H9 (cell line): Measurements from ENCODE around the gene CCDC92. TPM values are rescaled to one million over a fixed set of nuclear protein-coding genes. Genes with fewer than 3 reads are reported as not detected.

Experiments
- DNase-seq: peaks from one replicate; pipeline ENCODE4 v3.0.0-alpha.2; 2017
- H2AFZ ChIP-seq: one replicate; pipeline ENCODE4 v1.6.1; 2013; ENCODE audit warnings: mild to moderate bottlenecking, low read length, control low read depth, moderate library complexity
- H2AK5ac ChIP-seq: 2 replicates; pipeline ENCODE4 v1.6.1; 2013; ENCODE audit warnings: low read length, control low read depth, mixed read lengths; ENCODE audit not compliant: insufficient read length
- H2BK120ac ChIP-seq: one replicate; pipeline ENCODE4 v1.6.1; 2013; ENCODE audit warnings: low read depth, mild to moderate bottlenecking, low read length, control low read depth, inconsistent platforms; ENCODE audit not compliant: poor library complexity, severe bottlenecking
- H2BK12ac ChIP-seq: 2 replicates; pipeline ENCODE4 v1.6.1; 2013; ENCODE audit warnings: low read length, control low read depth, mixed read lengths, low read depth; ENCODE audit not compliant: insufficient read length
- H2BK15ac ChIP-seq: 2 replicates; pipeline ENCODE4 v1.6.1; 2013; ENCODE audit warnings: low read depth, low read length, control low read depth
- H2BK20ac ChIP-seq: one replicate; pipeline ENCODE4 v1.6.1; 2013; ENCODE audit warnings: low read depth, mild to moderate bottlenecking, low read length, control low read depth, inconsistent platforms; ENCODE audit not compliant: poor library complexity, severe bottlenecking
- H2BK5ac ChIP-seq: 2 replicates; pipeline ENCODE4 v1.6.1; 2013; ENCODE audit warnings: low read length, control low read depth, mixed read lengths; ENCODE audit not compliant: insufficient read length
- H3K14ac ChIP-seq: 2 replicates; pipeline ENCODE4 v1.6.1; 2013; ENCODE audit warnings: low read length, control low read depth; ENCODE audit not compliant: insufficient read depth
- H3K18ac ChIP-seq: 2 replicates; pipeline ENCODE4 v1.6.1; 2013; ENCODE audit warnings: low read depth, mild to moderate bottlenecking, mixed read lengths, low read length, control low read depth; ENCODE audit not compliant: insufficient read length
- H3K23ac ChIP-seq: 2 replicates; pipeline ENCODE4 v1.6.1; 2013; ENCODE audit warnings: low read length, control low read depth, mixed read lengths, low read depth; ENCODE audit not compliant: insufficient read length
- H3K23me2 ChIP-seq: 2 replicates; pipeline ENCODE4 v1.6.1; 2013; ENCODE audit warnings: low read depth, mild to moderate bottlenecking, mixed read lengths, low read length, control low read depth; ENCODE audit not compliant: insufficient read length, poor library complexity, severe bottlenecking
- H3K27ac ChIP-seq: 2 replicates; pipeline ENCODE4 v1.5.1; 2013; ENCODE audit warnings: low read length, control low read depth, mixed read lengths, low read depth; ENCODE audit not compliant: insufficient read length
- H3K27me3 ChIP-seq: 2 replicates; pipeline ENCODE4 v1.6.1; 2013; ENCODE audit warnings: low read length, control low read depth, inconsistent platforms; ENCODE audit not compliant: insufficient read depth
- H3K4ac ChIP-seq: 2 replicates; pipeline ENCODE4 v1.6.1; 2013; ENCODE audit warnings: low read depth, mild to moderate bottlenecking, control low read depth, inconsistent platforms, low read length, moderate library complexity
- H3K4me1 ChIP-seq: 2 replicates; pipeline ENCODE4 v1.6.1; 2013; ENCODE audit warnings: low read length, control low read depth, inconsistent platforms; ENCODE audit not compliant: insufficient read depth
- H3K4me2 ChIP-seq: 2 replicates; pipeline ENCODE4 v1.6.1; 2013; ENCODE audit warnings: low read length, control low read depth, mixed read lengths; ENCODE audit not compliant: insufficient read length, insufficient read depth
- H3K56ac ChIP-seq: 2 replicates; pipeline ENCODE4 v1.6.1; 2013; ENCODE audit warnings: low read depth, mild to moderate bottlenecking, mixed read lengths, low read length, control low read depth; ENCODE audit not compliant: insufficient read length
- H3K79me1 ChIP-seq: 2 replicates; pipeline ENCODE4 v1.6.1; 2013; ENCODE audit warnings: low read depth, mild to moderate bottlenecking, moderate library complexity, low read length, control low read depth, inconsistent platforms; ENCODE audit not compliant: insufficient read depth, poor library complexity, severe bottlenecking
- H3K79me2 ChIP-seq: 2 replicates; pipeline ENCODE4 v1.6.1; 2013; ENCODE audit warnings: low read length, control low read depth, inconsistent platforms; ENCODE audit not compliant: insufficient read depth
- H3K9ac ChIP-seq: 2 replicates; pipeline ENCODE4 v1.6.1; 2013; ENCODE audit warnings: low read length, control low read depth, mixed read lengths; ENCODE audit not compliant: insufficient read length; ENCODE audit errors: extremely low read depth
- H3K9me3 ChIP-seq: one replicate; pipeline ENCODE4 v1.6.1; 2013; ENCODE audit warnings: low read depth, low read length, inconsistent platforms; ENCODE audit not compliant: control insufficient read depth
- H3T11ph ChIP-seq: one replicate; pipeline ENCODE4 v1.6.1; 2013; ENCODE audit warnings: mild to moderate bottlenecking, low read length, control low read depth, inconsistent platforms
- H4K20me1 ChIP-seq: one replicate; pipeline ENCODE4 v1.6.1; 2013; ENCODE audit not compliant: control insufficient read depth, insufficient read length, insufficient read depth
- H4K5ac ChIP-seq: 2 replicates; pipeline ENCODE4 v1.6.1; 2013; ENCODE audit warnings: low read depth, mild to moderate bottlenecking, mixed read lengths, low read length, control low read depth; ENCODE audit not compliant: insufficient read length
- H4K8ac ChIP-seq: replicated peaks from 2 replicates; pipeline ENCODE4 v1.6.1; 2013; ENCODE audit warnings: low read length, control low read depth, mixed read lengths, low read depth; ENCODE audit not compliant: insufficient read length
- H4K91ac ChIP-seq: 2 replicates; pipeline ENCODE4 v1.6.1; 2013; ENCODE audit warnings: low read depth, mild to moderate bottlenecking, moderate library complexity, mixed read lengths, low read length, control low read depth; ENCODE audit not compliant: insufficient read length
- H3K27ac Mint-ChIP-seq, 3 experiments: 2 replicates in 2 of 3; 3 replicates in 1 of 3; pipeline ENCODE4 v1.8.0; 2020 to 2021; ENCODE audit warnings: mixed read lengths in 3 of 3, mild to moderate bottlenecking in 1 of 3, moderate library complexity in 1 of 3
- H3K27me3 Mint-ChIP-seq: 2 replicates; pipeline ENCODE4 v1.8.0; 2021; ENCODE audit warnings: low read depth, mild to moderate bottlenecking, moderate library complexity, mixed read lengths
- H3K36me3 Mint-ChIP-seq, 3 experiments: 2 replicates in 2 of 3; 3 replicates in 1 of 3; pipeline ENCODE4 v1.8.0; 2020 to 2021; ENCODE audit warnings: low read depth in 3 of 3, mixed read lengths in 3 of 3; ENCODE audit not compliant: insufficient read depth in 1 of 3
- H3K4me1 Mint-ChIP-seq, 2 experiments: 2 replicates each; pipeline ENCODE4 v1.8.0; 2020; ENCODE audit warnings: mixed read lengths in 2 of 2
- H3K4me3 Mint-ChIP-seq, 2 experiments: 2 replicates in 1 of 2; 3 replicates in 1 of 2; pipeline ENCODE4 v1.8.0; 2020 to 2021; ENCODE audit warnings: mild to moderate bottlenecking in 2 of 2, mixed read lengths in 2 of 2, moderate library complexity in 1 of 2
- H3K9me3 Mint-ChIP-seq, 2 experiments: 2 replicates in 1 of 2; 3 replicates in 1 of 2; pipeline ENCODE4 v1.8.0; 2020; ENCODE audit warnings: mild to moderate bottlenecking in 2 of 2, mixed read lengths in 2 of 2, moderate library complexity in 1 of 2
- WGBS: extraction: QIAGEN DNeasy Blood & Tissue Kit; methylation state at CpG from one replicate; pipeline ENCODE4 v1.1.7; 2013; ENCODE audit warnings: missing lambda C conversion rate, low lambda C conversion rate, mixed read lengths; ENCODE audit not compliant: insufficient read length; ENCODE audit errors: extremely low coverage; 5-methylcytosine and 5-hydroxymethylcytosine counted together
- total RNA-seq: library from RNA; stranded (reverse); gene quantifications from 2 replicates; pipeline ENCODE4 v1.2.1, GENCODE V29; 2021
- TF ChIP-seq, protein P1 (sequence below): fragments of 200-600 bp; sonication (generic); conservative IDR thresholded peaks from 3 replicates; pipeline ENCODE4 v1.8.0; 2021; ENCODE audit warnings: antibody characterized with exemption, mild to moderate bottlenecking

The CCDC92 gene
- total RNA-seq, 1 experiment from 2014 or later, result 1.3 TPM

DNA sequence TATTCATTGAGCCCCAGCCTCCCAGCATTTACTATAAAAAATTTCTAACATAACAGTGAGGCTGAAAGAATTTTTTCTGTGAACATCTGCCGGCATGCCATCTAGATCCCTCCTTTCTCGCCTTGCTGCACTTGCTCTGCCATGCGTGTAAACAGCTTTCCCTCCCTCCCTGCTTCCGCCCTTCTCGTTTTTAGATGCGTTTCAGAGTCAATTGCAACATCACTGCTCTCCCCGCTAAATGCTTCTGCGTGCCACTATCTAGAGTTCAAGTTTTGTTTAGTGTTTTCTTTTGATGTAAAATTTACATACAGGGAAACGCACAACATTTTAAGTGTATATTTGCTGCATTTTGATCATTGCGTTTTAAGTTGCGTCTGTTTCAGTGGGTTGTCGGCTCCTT is 83.6 kb downstream of the CCDC92 start:
- no peak overlapping the region for H3K9ac ChIP-seq
- no peaks in the 10 kb centered on the region for H3K9me3 Mint-ChIP-seq
- no peak overlapping the region for H2AK5ac ChIP-seq
- no peaks in the 10 kb centered on the region for H3K4me1 ChIP-seq
- H4K20me1 ChIP-seq, result no peaks in the 10 kb centered on the region
- no peak overlapping the region for H2BK20ac ChIP-seq
- H3T11ph ChIP-seq, result no peak overlapping the region
- H3K14ac ChIP-seq, result no peak overlapping the region
- H4K5ac ChIP-seq, result no peak overlapping the region
- no peak for DNase-seq
- no peaks in the 10 kb centered on the region for H3K79me1 ChIP-seq
- H2BK15ac ChIP-seq, result no peak overlapping the region
- no peak overlapping the region for H3K27ac ChIP-seq
- no peak overlapping the region for H4K8ac ChIP-seq
- H3K4me2 ChIP-seq, result no peak overlapping the region
- no peak overlapping the region for H3K27ac Mint-ChIP-seq
- H3K23me2 ChIP-seq, result no peaks in the 10 kb centered on the region
- no peaks in the 10 kb centered on the region for H3K27me3 ChIP-seq
- TF ChIP-seq, protein P1, sequence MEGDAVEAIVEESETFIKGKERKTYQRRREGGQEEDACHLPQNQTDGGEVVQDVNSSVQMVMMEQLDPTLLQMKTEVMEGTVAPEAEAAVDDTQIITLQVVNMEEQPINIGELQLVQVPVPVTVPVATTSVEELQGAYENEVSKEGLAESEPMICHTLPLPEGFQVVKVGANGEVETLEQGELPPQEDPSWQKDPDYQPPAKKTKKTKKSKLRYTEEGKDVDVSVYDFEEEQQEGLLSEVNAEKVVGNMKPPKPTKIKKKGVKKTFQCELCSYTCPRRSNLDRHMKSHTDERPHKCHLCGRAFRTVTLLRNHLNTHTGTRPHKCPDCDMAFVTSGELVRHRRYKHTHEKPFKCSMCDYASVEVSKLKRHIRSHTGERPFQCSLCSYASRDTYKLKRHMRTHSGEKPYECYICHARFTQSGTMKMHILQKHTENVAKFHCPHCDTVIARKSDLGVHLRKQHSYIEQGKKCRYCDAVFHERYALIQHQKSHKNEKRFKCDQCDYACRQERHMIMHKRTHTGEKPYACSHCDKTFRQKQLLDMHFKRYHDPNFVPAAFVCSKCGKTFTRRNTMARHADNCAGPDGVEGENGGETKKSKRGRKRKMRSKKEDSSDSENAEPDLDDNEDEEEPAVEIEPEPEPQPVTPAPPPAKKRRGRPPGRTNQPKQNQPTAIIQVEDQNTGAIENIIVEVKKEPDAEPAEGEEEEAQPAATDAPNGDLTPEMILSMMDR, result no peak
- no peaks in the 10 kb centered on the region for H3K79me2 ChIP-seq
- H3K18ac ChIP-seq, result no peak overlapping the region
- WGBS, result no CpG with 5 or more reads among the region's 12 CpGs
- H3K36me3 Mint-ChIP-seq, result no peaks in the 10 kb centered on the region
- no peak overlapping the region for H3K23ac ChIP-seq
- no peak overlapping the region for H2BK120ac ChIP-seq
- no peak overlapping the region for H2AFZ ChIP-seq
- no peak overlapping the region for H3K4me3 Mint-ChIP-seq
- no peak overlapping the region for H4K91ac ChIP-seq
- H3K56ac ChIP-seq, result no peak overlapping the region
- peaks cover 17 to 18% of the 10 kb centered on the region in 2 experiments for H3K4me1 Mint-ChIP-seq
- no peak overlapping the region for H2BK5ac ChIP-seq
- peaks cover 81% of the 10 kb centered on the region for H3K27me3 Mint-ChIP-seq
- no peaks in the 10 kb centered on the region for H3K9me3 ChIP-seq
- H3K4ac ChIP-seq, result no peak overlapping the region
- no peak overlapping the region for H2BK12ac ChIP-seq
